Measurements from ENCODE around the gene FBXO30. TPM values are rescaled to one million over a fixed set of nuclear protein-coding genes. Genes with fewer than 3 reads are reported as not detected.
A peak's percentile ranks its signal among the peaks of the same experiment; 100 is the strongest.

The FBXO30 gene
- total and polyA plus RNA-seq, 4 experiments from 2014 or later = 1.4 to 8.0 (median 4.7) TPM

GRCh38 chr6:145784683-145785082 is 29.9 kb downstream of the FBXO30 start:
- Histone ChIP-seq H3K27ac (ENCODE audit: low read depth, low read length) (no peak overlapping the region), H3K9me3 (ENCODE audit: control insufficient read depth in 1 of 2, low read length in 2 of 2) (no peaks in the 10 kb centered on the region), H3K4me1 (ENCODE audit: insufficient read depth, low read length) (no peaks in the 10 kb centered on the region), H3K36me3 (ENCODE audit: insufficient read depth, low read length) (no peaks in the 10 kb centered on the region), H3K4me3 (ENCODE audit: low read length in 2 of 2) (no peak overlapping the region), H3K27me3 (ENCODE audit: insufficient read depth, low read length) (no peaks in the 10 kb centered on the region)
- peaks cover 6 to 19% (median 9%) of the 10 kb centered on the region in 8 donors for H3K9me3 Mint-ChIP-seq
- H3K27ac Mint-ChIP-seq = peak overlapping the region in 1 of 7 donors; percentile 29
- POLR2A ChIA-PET (ENCODE audit: partially characterized antibody) = no interaction called here
- CTCF ChIA-PET (ENCODE audit: partially characterized antibody) = no interaction called here
- no peaks in the 10 kb centered on the region for H3K4me1 Mint-ChIP-seq
- no peak for DNase-seq
- intact Hi-C loops (cut with micrococcal nuclease) = no loop called here
- H3K27me3 Mint-ChIP-seq = no peaks in the 10 kb centered on the region
- H3K36me3 Mint-ChIP-seq = peaks cover 0 to 29% of the 10 kb centered on the region in 2 donors
- no peak overlapping the region for H3K4me3 Mint-ChIP-seq

GRCh38 chr6:145783796-145784195 is 30.8 kb downstream of the FBXO30 start:
- Mint-ChIP-seq H3K27ac (no peak overlapping the region), H3K4me1 (no peaks in the 10 kb centered on the region), H3K4me3 (no peak overlapping the region), H3K9me3 (peaks cover 6 to 18% (median 8%) of the 10 kb centered on the region in 8 donors), H3K36me3 (peaks cover 0 to 24% of the 10 kb centered on the region in 2 donors), H3K27me3 (no peaks in the 10 kb centered on the region)
- H3K9me3 ChIP-seq (ENCODE audit: control insufficient read depth in 1 of 2, low read length in 2 of 2) = no peaks in the 10 kb centered on the region
- no peaks in the 10 kb centered on the region for H3K27me3 ChIP-seq (ENCODE audit: insufficient read depth, low read length)
- H3K4me1 ChIP-seq (ENCODE audit: insufficient read depth, low read length) = no peaks in the 10 kb centered on the region
- intact Hi-C loops (cut with micrococcal nuclease) = no loop called here
- ChIA-PET CTCF (ENCODE audit: partially characterized antibody) (no interaction called here), POLR2A (ENCODE audit: partially characterized antibody) (no interaction called here)
- H3K4me3 ChIP-seq (ENCODE audit: low read length in 2 of 2) = no peak overlapping the region
- no peak for DNase-seq
- no peaks in the 10 kb centered on the region for H3K36me3 ChIP-seq (ENCODE audit: insufficient read depth, low read length)
- no peak overlapping the region for H3K27ac ChIP-seq (ENCODE audit: low read depth, low read length)

DNA sequence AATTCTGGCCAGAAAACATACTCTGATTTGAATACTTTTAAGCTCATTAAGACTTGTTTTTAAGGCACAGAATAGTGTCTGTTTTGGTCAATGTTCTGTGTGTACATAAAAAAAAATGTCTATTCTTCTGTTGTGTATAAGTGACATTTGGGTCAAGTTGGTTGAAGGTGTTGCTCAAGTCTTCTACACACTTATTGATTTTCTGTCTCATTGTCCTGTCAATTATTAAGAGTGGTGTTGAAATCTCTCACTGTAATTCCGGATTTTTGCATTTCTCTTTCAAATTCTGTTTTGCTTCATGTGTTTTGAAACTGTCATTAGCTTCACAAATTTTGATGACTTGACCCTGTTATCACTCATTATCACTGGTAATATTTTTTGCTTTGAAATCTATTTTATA is 41.7 kb downstream of the FBXO30 start:
- intact Hi-C loops (cut with micrococcal nuclease) = no loop called here
- H3K4me1 ChIP-seq (ENCODE audit: insufficient read depth, low read length) = no peaks in the 10 kb centered on the region
- Mint-ChIP-seq H3K9me3 (peaks cover 0 to 13% (median 5%) of the 10 kb centered on the region in 8 donors), H3K27ac (no peak overlapping the region), H3K36me3 (no peaks in the 10 kb centered on the region), H3K27me3 (no peaks in the 10 kb centered on the region), H3K4me1 (no peaks in the 10 kb centered on the region), H3K4me3 (no peak overlapping the region)
- POLR2A ChIA-PET (ENCODE audit: partially characterized antibody) = no interaction called here
- H3K27me3 ChIP-seq (ENCODE audit: insufficient read depth, low read length) = no peaks in the 10 kb centered on the region
- H3K4me3 ChIP-seq (ENCODE audit: low read length in 2 of 2) = no peak overlapping the region
- no peak for DNase-seq
- no peak overlapping the region for H3K27ac ChIP-seq (ENCODE audit: low read depth, low read length)
- no peaks in the 10 kb centered on the region for H3K9me3 ChIP-seq (ENCODE audit: control insufficient read depth in 1 of 2, low read length in 2 of 2)
- CTCF ChIA-PET (ENCODE audit: partially characterized antibody) = no interaction called here
- no peaks in the 10 kb centered on the region for H3K36me3 ChIP-seq (ENCODE audit: insufficient read depth, low read length)

GRCh38 chr6:145765449-145765848 is 49.1 kb downstream of the FBXO30 start:
- H3K27ac ChIP-seq (ENCODE audit: low read depth, low read length) = no peak overlapping the region
- ChIA-PET CTCF (ENCODE audit: partially characterized antibody) (no interaction called here), POLR2A (ENCODE audit: partially characterized antibody) (no interaction called here)
- H3K9me3 Mint-ChIP-seq = peaks cover 0 to 5% (median under 1%) of the 10 kb centered on the region in 8 donors
- H3K4me1 Mint-ChIP-seq = no peaks in the 10 kb centered on the region
- no peak for DNase-seq
- no peaks in the 10 kb centered on the region for H3K4me1 ChIP-seq (ENCODE audit: insufficient read depth, low read length)
- H3K27me3 Mint-ChIP-seq = no peaks in the 10 kb centered on the region
- H3K27ac Mint-ChIP-seq = no peak overlapping the region
- H3K4me3 Mint-ChIP-seq = no peak overlapping the region
- no peaks in the 10 kb centered on the region for H3K27me3 ChIP-seq (ENCODE audit: insufficient read depth, low read length)
- H3K36me3 Mint-ChIP-seq = no peaks in the 10 kb centered on the region
- H3K9me3 ChIP-seq (ENCODE audit: control insufficient read depth in 1 of 2, low read length in 2 of 2) = no peaks in the 10 kb centered on the region
- no peaks in the 10 kb centered on the region for H3K36me3 ChIP-seq (ENCODE audit: insufficient read depth, low read length)
- no peak overlapping the region for H3K4me3 ChIP-seq (ENCODE audit: low read length in 2 of 2)
- intact Hi-C loops (cut with micrococcal nuclease) = no loop called here

DNA sequence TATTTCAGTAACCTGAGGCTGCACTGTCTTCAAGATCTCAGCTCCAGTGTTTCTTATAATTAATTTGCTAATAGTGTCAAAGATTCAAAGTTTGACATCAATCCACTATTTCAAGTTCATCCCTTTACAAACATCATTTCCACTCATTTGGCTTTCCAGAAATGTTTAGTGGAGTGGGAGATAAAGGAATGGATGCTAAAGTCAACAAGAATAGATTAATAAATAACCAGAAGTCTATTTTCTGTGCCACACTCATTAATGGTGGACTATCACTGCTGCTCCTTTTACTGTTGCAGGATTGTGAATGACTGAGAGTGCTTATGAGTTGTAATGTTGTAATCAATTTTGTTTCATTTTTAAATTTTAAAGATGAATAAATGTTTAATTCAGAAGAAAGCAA is 50.9 kb downstream of the FBXO30 start:
- Mint-ChIP-seq H3K36me3 (no peaks in the 10 kb centered on the region), H3K4me1 (no peaks in the 10 kb centered on the region), H3K27ac (no peak overlapping the region), H3K9me3 (peaks cover 0 to 1% (median 0%) of the 10 kb centered on the region in 8 donors), H3K27me3 (no peaks in the 10 kb centered on the region), H3K4me3 (no peak overlapping the region)
- Histone ChIP-seq H3K4me3 (ENCODE audit: low read length in 2 of 2) (no peak overlapping the region), H3K9me3 (ENCODE audit: control insufficient read depth in 1 of 2, low read length in 2 of 2) (no peaks in the 10 kb centered on the region), H3K27me3 (ENCODE audit: insufficient read depth, low read length) (no peaks in the 10 kb centered on the region), H3K36me3 (ENCODE audit: insufficient read depth, low read length) (no peaks in the 10 kb centered on the region), H3K4me1 (ENCODE audit: insufficient read depth, low read length) (no peaks in the 10 kb centered on the region), H3K27ac (ENCODE audit: low read depth, low read length) (no peak overlapping the region)
- DNase-seq = no peak
- CTCF ChIA-PET (ENCODE audit: partially characterized antibody) = no interaction called here
- intact Hi-C loops (cut with micrococcal nuclease) = no loop called here
- POLR2A ChIA-PET (ENCODE audit: partially characterized antibody) = no interaction called here

- no peaks in the 10 kb centered on the region for H3K9me3 ChIP-seq (ENCODE audit: control insufficient read depth in 1 of 2, low read length in 2 of 2)
- POLR2A ChIA-PET (ENCODE audit: partially characterized antibody) = no interaction called here
These were observed 53.0 kb downstream of the FBXO30 start for GRCh38 chr6:145761584-145761983.

GRCh38 chr6:145758113-145758512 is 56.5 kb downstream of the FBXO30 start:
- Mint-ChIP-seq H3K27me3 (peaks cover 2 to 4% of the 10 kb centered on the region in 2 donors), H3K36me3 (no peaks in the 10 kb centered on the region), H3K4me1 (no peaks in the 10 kb centered on the region), H3K27ac (no peak overlapping the region), H3K4me3 (no peak overlapping the region), H3K9me3 (no peaks in the 10 kb centered on the region)
- Histone ChIP-seq H3K27ac (ENCODE audit: low read depth, low read length) (no peak overlapping the region), H3K27me3 (ENCODE audit: insufficient read depth, low read length) (no peaks in the 10 kb centered on the region), H3K4me1 (ENCODE audit: insufficient read depth, low read length) (no peaks in the 10 kb centered on the region), H3K36me3 (ENCODE audit: insufficient read depth, low read length) (no peaks in the 10 kb centered on the region), H3K9me3 (ENCODE audit: control insufficient read depth in 1 of 2, low read length in 2 of 2) (no peaks in the 10 kb centered on the region), H3K4me3 (ENCODE audit: low read length in 2 of 2) (no peak overlapping the region)
- ChIA-PET POLR2A (ENCODE audit: partially characterized antibody) (no interaction called here), CTCF (ENCODE audit: partially characterized antibody) (no interaction called here)
- intact Hi-C loops (cut with micrococcal nuclease) = no loop called here
- no peak for DNase-seq

More at GRCh38 chr6:145761584-145761983, 53.0 kb downstream of the FBXO30 start:
- CTCF ChIA-PET (ENCODE audit: partially characterized antibody) = no interaction called here
- no peaks in the 10 kb centered on the region for H3K4me1 Mint-ChIP-seq
- H3K27ac Mint-ChIP-seq = no peak overlapping the region
- H3K4me3 ChIP-seq (ENCODE audit: low read length in 2 of 2) = no peak overlapping the region
- H3K36me3 ChIP-seq (ENCODE audit: insufficient read depth, low read length) = no peaks in the 10 kb centered on the region
- no peaks in the 10 kb centered on the region for H3K4me1 ChIP-seq (ENCODE audit: insufficient read depth, low read length)
- H3K4me3 Mint-ChIP-seq = no peak overlapping the region
- H3K27ac ChIP-seq (ENCODE audit: low read depth, low read length) = no peak overlapping the region
- H3K27me3 ChIP-seq (ENCODE audit: insufficient read depth, low read length) = no peaks in the 10 kb centered on the region
- no peaks in the 10 kb centered on the region for H3K27me3 Mint-ChIP-seq
- intact Hi-C loops (cut with micrococcal nuclease) = loop anchor here (2.0 kb wide), 1 partner anchor 127 kb away; no protein-coding TSS in a partner anchor
- H3K36me3 Mint-ChIP-seq = no peaks in the 10 kb centered on the region
- no peak for DNase-seq
- H3K9me3 Mint-ChIP-seq = peaks cover 0 to 1% (median 0%) of the 10 kb centered on the region in 8 donors

DNA sequence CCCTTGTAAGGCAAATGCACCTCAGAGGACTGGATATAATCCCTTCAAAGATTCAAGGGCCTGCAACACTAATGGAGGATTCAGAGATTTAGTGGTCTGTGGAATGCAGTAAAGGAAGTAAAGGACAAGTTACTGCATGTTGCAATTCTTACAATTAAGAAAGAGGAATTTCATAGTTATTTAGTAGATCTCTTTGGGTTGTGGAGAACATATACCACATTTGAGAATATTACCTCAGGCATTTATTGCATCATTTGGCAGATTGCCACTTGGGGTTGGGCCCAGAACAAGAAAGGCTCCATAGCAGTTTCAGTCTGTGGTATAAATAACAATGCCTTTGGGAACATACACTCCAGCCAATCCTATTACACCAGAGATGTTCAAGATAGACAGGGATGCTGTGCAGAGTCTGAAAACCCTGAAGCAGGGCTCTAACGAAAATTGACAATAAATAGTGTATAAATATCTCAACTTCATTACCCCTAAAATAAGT is 58.4 kb downstream of the FBXO30 start:
- no peak overlapping the region for H3K4me3 ChIP-seq (ENCODE audit: low read length in 2 of 2)
- no peaks in the 10 kb centered on the region for H3K4me1 ChIP-seq (ENCODE audit: insufficient read depth, low read length)
- Mint-ChIP-seq H3K4me3 (no peak overlapping the region), H3K27me3 (peaks cover 2 to 4% of the 10 kb centered on the region in 2 donors), H3K36me3 (no peaks in the 10 kb centered on the region), H3K4me1 (no peaks in the 10 kb centered on the region), H3K27ac (no peak overlapping the region), H3K9me3 (no peaks in the 10 kb centered on the region)
- no peaks in the 10 kb centered on the region for H3K9me3 ChIP-seq (ENCODE audit: control insufficient read depth in 1 of 2, low read length in 2 of 2)
- no peak for DNase-seq
- intact Hi-C loops (cut with micrococcal nuclease) = no loop called here
- no peaks in the 10 kb centered on the region for H3K36me3 ChIP-seq (ENCODE audit: insufficient read depth, low read length)
- H3K27me3 ChIP-seq (ENCODE audit: insufficient read depth, low read length) = no peaks in the 10 kb centered on the region
- POLR2A ChIA-PET (ENCODE audit: partially characterized antibody) = no interaction called here
- H3K27ac ChIP-seq (ENCODE audit: low read depth, low read length) = no peak overlapping the region
- CTCF ChIA-PET (ENCODE audit: partially characterized antibody) = no interaction called here

All from CD4-positive, alpha-beta memory T cell (primary cell).